LNCAP (cell line): ENCODE data around the gene KLF9.

Source experiments
- TF ChIP-seq, protein P1 (sequence below): fragments of 450-650 bp; IDR thresholded peaks from 2 replicates; pipeline ENCODE4 v1.5.1; 2017; ENCODE audit warnings: mild to moderate bottlenecking

The KLF9 gene

GRCh38 chr9:70413799-70414775 lies at the start of gene KLF9:
TSS of gene KLF9 (minus strand) at chr9:70414657. CDS start at chr9:70413363, 1,294 bp downstream.
- TF ChIP-seq, protein P1, sequence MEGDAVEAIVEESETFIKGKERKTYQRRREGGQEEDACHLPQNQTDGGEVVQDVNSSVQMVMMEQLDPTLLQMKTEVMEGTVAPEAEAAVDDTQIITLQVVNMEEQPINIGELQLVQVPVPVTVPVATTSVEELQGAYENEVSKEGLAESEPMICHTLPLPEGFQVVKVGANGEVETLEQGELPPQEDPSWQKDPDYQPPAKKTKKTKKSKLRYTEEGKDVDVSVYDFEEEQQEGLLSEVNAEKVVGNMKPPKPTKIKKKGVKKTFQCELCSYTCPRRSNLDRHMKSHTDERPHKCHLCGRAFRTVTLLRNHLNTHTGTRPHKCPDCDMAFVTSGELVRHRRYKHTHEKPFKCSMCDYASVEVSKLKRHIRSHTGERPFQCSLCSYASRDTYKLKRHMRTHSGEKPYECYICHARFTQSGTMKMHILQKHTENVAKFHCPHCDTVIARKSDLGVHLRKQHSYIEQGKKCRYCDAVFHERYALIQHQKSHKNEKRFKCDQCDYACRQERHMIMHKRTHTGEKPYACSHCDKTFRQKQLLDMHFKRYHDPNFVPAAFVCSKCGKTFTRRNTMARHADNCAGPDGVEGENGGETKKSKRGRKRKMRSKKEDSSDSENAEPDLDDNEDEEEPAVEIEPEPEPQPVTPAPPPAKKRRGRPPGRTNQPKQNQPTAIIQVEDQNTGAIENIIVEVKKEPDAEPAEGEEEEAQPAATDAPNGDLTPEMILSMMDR, result no peak

- TF ChIP-seq, protein P1, result no peak
Measured at GRCh38 chr9:70463877-70464276, 49.4 kb upstream of the KLF9 start.

GRCh38 chr9:70462300-70462699 lies 47.8 kb upstream of the KLF9 start:
- TF ChIP-seq, protein P1, result no peak

DNA sequence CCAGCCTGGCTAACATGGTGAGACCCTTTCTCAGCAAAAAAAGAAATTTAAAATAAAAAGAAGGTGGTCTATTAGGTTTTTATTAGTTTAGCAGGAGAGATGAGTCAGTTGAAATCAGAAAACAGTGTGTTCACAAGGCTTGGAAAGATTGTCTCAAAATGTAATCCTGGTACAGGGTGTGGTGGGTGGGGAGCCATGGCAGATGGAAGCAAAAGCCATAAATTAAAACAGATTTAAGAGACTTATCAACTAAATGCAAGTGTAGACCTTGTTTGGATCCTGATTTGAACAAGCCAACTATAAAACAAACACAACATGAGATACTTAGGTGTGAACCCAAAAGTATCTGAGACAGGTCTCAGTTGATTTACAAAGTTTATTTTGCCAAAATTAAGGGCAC lies 42.8 kb upstream of the KLF9 start:
- TF ChIP-seq, protein P1, result no peak

DNA sequence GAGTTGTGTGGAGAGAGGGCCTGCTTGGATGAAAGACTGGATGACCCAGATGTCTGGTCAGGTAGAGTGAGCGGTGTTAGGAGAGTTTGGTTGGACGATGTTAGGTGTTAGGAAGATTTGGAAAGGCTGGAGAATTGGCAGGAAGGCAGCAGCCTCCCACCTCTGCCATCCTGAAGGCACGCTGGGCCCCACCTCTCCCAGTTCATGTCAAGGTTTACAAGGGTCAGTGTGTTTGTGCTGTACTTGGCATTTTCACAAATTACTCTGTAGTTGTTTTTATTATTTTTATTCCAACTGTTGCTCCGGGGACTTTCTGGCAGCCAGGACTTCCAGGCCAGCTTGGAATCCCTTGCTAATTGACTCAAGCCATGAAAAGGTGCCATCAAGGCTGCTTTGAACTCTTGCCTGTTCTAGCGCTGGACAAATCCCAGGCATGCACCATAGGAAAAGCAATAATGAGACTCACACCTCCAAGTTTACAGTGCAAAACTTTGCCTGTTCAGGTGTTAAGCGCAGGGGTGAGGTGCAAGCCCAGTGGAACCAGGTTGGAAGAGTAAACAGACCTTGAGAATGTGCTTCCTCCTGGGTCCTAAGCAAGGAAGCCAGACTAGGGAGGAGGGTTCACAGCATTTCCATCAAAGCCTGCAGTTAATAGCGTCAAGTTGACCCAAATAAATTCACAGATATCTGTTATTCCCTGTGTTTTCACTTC lies 41.7 kb upstream of the KLF9 start:
- TF ChIP-seq, protein P1, result no peak

GRCh38 chr9:70452365-70452764 lies 37.9 kb upstream of the KLF9 start:
- TF ChIP-seq, protein P1, result no peak

GRCh38 chr9:70451765-70452164 lies 37.3 kb upstream of the KLF9 start:
- TF ChIP-seq, protein P1, result no peak
